ENCODE results near the gene RHOF. TPM values are rescaled to one million over a fixed set of nuclear protein-coding genes. Genes with fewer than 3 reads are reported as not detected.

The RHOF gene
- total RNA-seq, 4 donors from 2014 or later, result 3.2 to 20.4 (median 6.2) TPM

GRCh38 chr12:121812921-121813896, 19.7 kb upstream of the RHOF start:
- peak overlapping the region; percentile 46 to 62 (median 61) for H3K4me3 ChIP-seq
- peak overlapping the region; percentile 47 to 80 (median 66) for H3K27ac ChIP-seq
- peaks cover 34 to 47% (median 36%) of the 10 kb centered on the region in 3 donors for H3K4me1 ChIP-seq
- H3K27me3 ChIP-seq, result no peaks in the 10 kb centered on the region
- H3K36me3 ChIP-seq, result peaks cover 50 to 93% (median 53%) of the 10 kb centered on the region in 3 donors
- 28 to 31% methylated on average over 6 to 9 of the region's 25 CpGs for WGBS, 2 donors
- intact Hi-C loops (cut with DNase I), result loop anchor here (10.0 kb wide), 1 partner anchor 72 kb away; the partner anchor contains the start of gene PSMD9
- H3K9me3 ChIP-seq, result no peaks in the 10 kb centered on the region
- DNase-seq, result no peak
- no peak for TF ChIP-seq CTCF (IDR thresholded peaks at IDR 0.05)
- TF ChIP-seq POLR2A (IDR thresholded peaks at IDR 0.05), result no peak

- no peak for TF ChIP-seq CTCF (IDR thresholded peaks at IDR 0.05)
- no peak for TF ChIP-seq POLR2A (IDR thresholded peaks at IDR 0.05)
- intact Hi-C loops (cut with DNase I), result loop anchor here (10.0 kb wide), 1 partner anchor 72 kb away; the partner anchor contains the start of gene PSMD9
Observed at GRCh38 chr12:121812320-121812871, 18.9 kb upstream of the RHOF start.

GRCh38 chr12:121811434-121812319, 18.2 kb upstream of the RHOF start:
- intact Hi-C loops (cut with DNase I), result loop anchor here (10.0 kb wide), 1 partner anchor 73 kb away; the partner anchor contains the start of gene PSMD9
- peak; percentile 98 to 100 (median 99) for TF ChIP-seq CTCF (IDR thresholded peaks at IDR 0.05)
- TF ChIP-seq POLR2A (IDR thresholded peaks at IDR 0.05), result no peak
- WGBS, 2 donors, result 0% methylated on average over 8 of the region's 46 CpGs; no CpG with 5 or more reads in 1 of the 2 donors
- H3K36me3 ChIP-seq, result peaks cover 35 to 93% (median 37%) of the 10 kb centered on the region in 3 donors
- H3K27ac ChIP-seq, result peak overlapping the region; percentile 57 to 80 (median 76)
- no peak for DNase-seq
- H3K4me3 ChIP-seq, result peak overlapping the region; percentile 46 to 62 (median 61)
- no peaks in the 10 kb centered on the region for H3K27me3 ChIP-seq
- no peaks in the 10 kb centered on the region for H3K9me3 ChIP-seq
- H3K4me1 ChIP-seq, result peaks cover 43 to 63% (median 46%) of the 10 kb centered on the region in 3 donors

More at GRCh38 chr12:121812320-121812871, 18.9 kb upstream of the RHOF start:
- Histone ChIP-seq H3K4me1 (peaks cover 37 to 55% (median 39%) of the 10 kb centered on the region in 3 donors), H3K27ac (peak overlapping the region; percentile 47 to 80 (median 66)), H3K27me3 (no peaks in the 10 kb centered on the region), H3K4me3 (peak overlapping the region; percentile 46 to 62 (median 61)), H3K36me3 (peaks cover 42 to 93% (median 44%) of the 10 kb centered on the region in 3 donors), H3K9me3 (no peaks in the 10 kb centered on the region)
- 21 to 39% methylated on average over 6 to 10 of the region's 26 CpGs for WGBS, 2 donors
- no peak for DNase-seq

GRCh38 chr12:121810833-121811433, 17.4 kb upstream of the RHOF start:
- no peak for DNase-seq
- peaks cover 50 to 70% (median 53%) of the 10 kb centered on the region in 3 donors for H3K4me1 ChIP-seq
- peak overlapping the region in 3 of 4 donors; percentile 61 to 62 (median 61) for H3K4me3 ChIP-seq
- no peaks in the 10 kb centered on the region for H3K27me3 ChIP-seq
- peak overlapping the region; percentile 57 to 80 (median 76) for H3K27ac ChIP-seq
- intact Hi-C loops (cut with DNase I), result loop anchor here (10.0 kb wide), 1 partner anchor 74 kb away; the partner anchor contains the start of gene PSMD9
- no peak for TF ChIP-seq POLR2A (IDR thresholded peaks at IDR 0.05)
- TF ChIP-seq CTCF (IDR thresholded peaks at IDR 0.05), result no peak
- H3K9me3 ChIP-seq, result no peaks in the 10 kb centered on the region
- 29 to 48% methylated on average over 5 to 6 of the region's 6 CpGs for WGBS, 2 donors
- peaks cover 27 to 93% (median 30%) of the 10 kb centered on the region in 3 donors for H3K36me3 ChIP-seq

All from esophagus squamous epithelium (tissue), 5 donors.